HepG2 (cell line): ENCODE results near the gene TFEB. TPM values are rescaled to one million over a fixed set of nuclear protein-coding genes. Genes with fewer than 3 reads are reported as not detected.

ENCODE experiments used
- NR2F1 ChIP-seq, 2 experiments: fragments of 450-650 bp in 1 of 2; formaldehyde crosslinking in 1 of 2; IDR thresholded peaks; 2 replicates each; pipeline versions ENCODE4 v1.5.0 to v1.6.1; 2016 to 2020; ENCODE audit warnings: mild to moderate bottlenecking in 1 of 2, missing compliant biosample characterization in 1 of 2, missing genetic modification reagents in 1 of 2, moderate library complexity in 1 of 2
- REXO4 ChIP-seq: sonication (generic); formaldehyde crosslinking; IDR thresholded peaks from 2 replicates; pipeline ENCODE4 v1.8.0; 2022; ENCODE audit warnings: missing genetic modification reagents, mild to moderate bottlenecking, borderline replicate concordance
- SNAPC2 ChIP-seq: sonication (generic); formaldehyde crosslinking; IDR thresholded peaks from 2 replicates; pipeline ENCODE4 v1.8.1; 2022; ENCODE audit warnings: mild to moderate bottlenecking, missing genetic modification reagents
- SP5 ChIP-seq: IDR thresholded peaks from 2 replicates; pipeline ENCODE4 v1.6.1; 2016; ENCODE audit warnings: low read depth, borderline replicate concordance
- ZFP41 ChIP-seq: sonication (generic); formaldehyde crosslinking; IDR thresholded peaks from 2 replicates; pipeline ENCODE4 v1.4.0; 2020; ENCODE audit warnings: mild to moderate bottlenecking, missing genetic modification reagents, borderline replicate concordance
- ZNF343 ChIP-seq: sonication (generic); formaldehyde crosslinking; IDR thresholded peaks from 2 replicates; pipeline ENCODE4 v1.4.0; 2020; ENCODE audit warnings: mild to moderate bottlenecking, missing genetic modification reagents
- ZNF441 ChIP-seq: sonication (generic); formaldehyde crosslinking; IDR thresholded peaks from 2 replicates; pipeline ENCODE4 v1.7.0; 2021; ENCODE audit warnings: missing genetic modification reagents, borderline replicate concordance
- ZNF776 ChIP-seq: sonication (generic); formaldehyde crosslinking; IDR thresholded peaks from 2 replicates; pipeline ENCODE4 v1.4.0; 2020; ENCODE audit warnings: mild to moderate bottlenecking, missing genetic modification reagents
- polyA plus RNA-seq, 8 experiments: library from polyadenylated mRNA; depleted of rRNA in 3 of 8; stranded (reverse) in 7 of 8; unstranded in 1 of 8; fragments of >200 nt; fragmentation: Illumina TruSeq in 4 of 8; extraction: Trizol in 4 of 8; gene quantifications; 2 replicates each; pipeline versions ENCODE4 v1.2.1 to v1.2.3, GENCODE V29; 2011 to 2016; ENCODE audit warnings: low read depth in 4 of 8, missing spikeins in 1 of 8, mixed read lengths in 1 of 8; ENCODE audit not compliant: insufficient read depth in 1 of 8
- total RNA-seq, 5 experiments: library from RNA; depleted of rRNA; stranded (reverse); fragments of >200 nt; fragmentation: Illumina TruSeq; extraction: Trizol; gene quantifications; 2 replicates each; pipeline ENCODE4 v1.2.3, GENCODE V29; 2016; ENCODE audit warnings: low read depth in 1 of 5
- TF ChIP-seq, protein P1 (sequence below): sonication (generic); formaldehyde crosslinking; IDR thresholded peaks from 2 replicates; pipeline ENCODE4 v1.4.0; 2020; ENCODE audit warnings: mild to moderate bottlenecking, low read depth, missing genetic modification reagents
- TF ChIP-seq, protein P2 (sequence below): IDR thresholded peaks from 2 replicates; pipeline ENCODE4 v1.6.1; 2016; ENCODE audit warnings: mild to moderate bottlenecking
- TF ChIP-seq, protein P3 (sequence below): sonication (generic); formaldehyde crosslinking; IDR thresholded peaks from 2 replicates; pipeline ENCODE4 v1.5.0; 2020; ENCODE audit warnings: missing genetic modification reagents, mild to moderate bottlenecking, borderline replicate concordance
- TF ChIP-seq, protein P4 (sequence below): sonication (generic); formaldehyde crosslinking; IDR thresholded peaks from 2 replicates; pipeline ENCODE4 v1.5.1; 2020; ENCODE audit warnings: missing genetic modification reagents, mild to moderate bottlenecking, borderline replicate concordance
- TF ChIP-seq, protein P5 (sequence below): sonication (generic); formaldehyde crosslinking; IDR thresholded peaks from 2 replicates; pipeline ENCODE4 v1.8.1; 2023; ENCODE audit warnings: mild to moderate bottlenecking, missing genetic modification reagents, borderline replicate concordance
- TF ChIP-seq, protein P6 (sequence below): sonication (generic); formaldehyde crosslinking; IDR thresholded peaks from one replicate; pipeline ENCODE4 v1.5.1; 2020; ENCODE audit warnings: mild to moderate bottlenecking, missing genetic modification reagents; ENCODE audit errors: not compliant biosample characterization

TFEB gene
- total and polyA plus RNA-seq, 2 of the 13 experiments (the other 11 are each of a cell fraction or from before 2014, with no cell fraction given): 13.3 to 18.7 TPM

DNA sequence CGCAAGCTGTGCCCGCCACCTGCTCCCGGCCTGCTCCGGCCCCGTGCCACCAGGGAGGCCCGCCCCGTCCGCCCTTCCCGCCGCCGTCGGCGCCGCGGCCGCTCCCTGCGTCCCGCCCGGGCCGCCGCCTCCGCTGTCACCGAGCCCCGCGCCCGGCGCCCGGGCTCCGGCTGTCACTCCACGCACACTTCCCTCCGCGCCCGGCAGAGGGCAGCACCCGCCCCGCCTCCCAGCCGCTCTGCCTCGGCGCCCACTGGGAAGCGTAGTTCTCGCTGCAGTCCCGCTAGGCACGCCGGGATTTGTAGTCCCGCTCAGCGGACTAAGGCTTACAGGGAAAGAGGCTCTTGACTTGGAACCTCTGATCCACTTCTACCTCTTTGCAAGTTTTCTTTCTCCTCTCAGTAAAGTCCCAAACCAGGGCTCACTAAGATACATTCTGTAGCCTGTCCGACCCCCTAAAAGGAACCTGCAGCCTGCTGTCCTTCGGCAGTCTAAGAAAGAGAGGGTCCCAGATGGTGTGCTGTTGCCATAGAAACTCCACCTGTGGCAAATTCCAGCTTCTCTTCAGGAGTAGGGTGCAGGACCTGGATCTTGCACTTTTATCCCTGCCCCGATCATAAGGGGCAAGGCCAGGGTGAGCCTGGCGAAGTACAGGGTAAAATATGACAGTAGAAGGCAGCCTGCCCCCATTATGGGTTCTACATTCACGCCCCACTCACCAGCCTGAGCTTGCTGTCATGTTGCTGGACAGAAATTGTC, at the start of gene TFEB (continued):
- TF ChIP-seq, protein P1, sequence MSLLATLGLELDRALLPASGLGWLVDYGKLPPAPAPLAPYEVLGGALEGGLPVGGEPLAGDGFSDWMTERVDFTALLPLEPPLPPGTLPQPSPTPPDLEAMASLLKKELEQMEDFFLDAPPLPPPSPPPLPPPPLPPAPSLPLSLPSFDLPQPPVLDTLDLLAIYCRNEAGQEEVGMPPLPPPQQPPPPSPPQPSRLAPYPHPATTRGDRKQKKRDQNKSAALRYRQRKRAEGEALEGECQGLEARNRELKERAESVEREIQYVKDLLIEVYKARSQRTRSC: no peak
- TF ChIP-seq SNAPC2 (CRISPR knock-in tag) (no peak), ZNF776 (CRISPR knock-in tag) (no peak), ZNF441 (CRISPR knock-in tag) (no peak), SP5 (CRISPR knock-in tag) (peak; percentile 72), ZFP41 (CRISPR knock-in tag) (no peak), REXO4 (no peak), ZNF343 (CRISPR knock-in tag) (no peak; the same call in 1 of the 2 replicates), NR2F1 (CRISPR knock-in tag; IDR thresholded peaks at IDR 0.05) (no peak)
- TF ChIP-seq, protein P2, sequence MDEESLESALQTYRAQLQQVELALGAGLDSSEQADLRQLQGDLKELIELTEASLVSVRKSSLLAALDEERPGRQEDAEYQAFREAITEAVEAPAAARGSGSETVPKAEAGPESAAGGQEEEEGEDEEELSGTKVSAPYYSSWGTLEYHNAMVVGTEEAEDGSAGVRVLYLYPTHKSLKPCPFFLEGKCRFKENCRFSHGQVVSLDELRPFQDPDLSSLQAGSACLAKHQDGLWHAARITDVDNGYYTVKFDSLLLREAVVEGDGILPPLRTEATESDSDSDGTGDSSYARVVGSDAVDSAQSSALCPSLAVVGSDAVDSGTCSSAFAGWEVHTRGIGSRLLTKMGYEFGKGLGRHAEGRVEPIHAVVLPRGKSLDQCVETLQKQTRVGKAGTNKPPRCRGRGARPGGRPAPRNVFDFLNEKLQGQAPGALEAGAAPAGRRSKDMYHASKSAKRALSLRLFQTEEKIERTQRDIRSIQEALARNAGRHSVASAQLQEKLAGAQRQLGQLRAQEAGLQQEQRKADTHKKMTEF (CRISPR knock-in tag): peak; percentile 87
- TF ChIP-seq, protein P3, sequence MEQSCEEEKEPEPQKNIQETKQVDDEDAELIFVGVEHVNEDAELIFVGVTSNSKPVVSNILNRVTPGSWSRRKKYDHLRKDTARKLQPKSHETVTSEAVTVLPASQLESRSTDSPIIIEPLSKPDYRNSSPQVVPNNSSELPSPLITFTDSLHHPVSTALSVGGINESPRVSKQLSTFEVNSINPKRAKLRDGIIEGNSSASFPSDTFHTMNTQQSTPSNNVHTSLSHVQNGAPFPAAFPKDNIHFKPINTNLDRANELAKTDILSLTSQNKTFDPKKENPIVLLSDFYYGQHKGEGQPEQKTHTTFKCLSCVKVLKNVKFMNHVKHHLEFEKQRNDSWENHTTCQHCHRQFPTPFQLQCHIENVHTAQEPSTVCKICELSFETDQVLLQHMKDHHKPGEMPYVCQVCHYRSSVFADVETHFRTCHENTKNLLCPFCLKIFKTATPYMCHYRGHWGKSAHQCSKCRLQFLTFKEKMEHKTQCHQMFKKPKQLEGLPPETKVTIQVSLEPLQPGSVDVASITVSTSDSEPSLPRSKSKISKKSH (CRISPR knock-in tag): no peak
- TF ChIP-seq, protein P4, sequence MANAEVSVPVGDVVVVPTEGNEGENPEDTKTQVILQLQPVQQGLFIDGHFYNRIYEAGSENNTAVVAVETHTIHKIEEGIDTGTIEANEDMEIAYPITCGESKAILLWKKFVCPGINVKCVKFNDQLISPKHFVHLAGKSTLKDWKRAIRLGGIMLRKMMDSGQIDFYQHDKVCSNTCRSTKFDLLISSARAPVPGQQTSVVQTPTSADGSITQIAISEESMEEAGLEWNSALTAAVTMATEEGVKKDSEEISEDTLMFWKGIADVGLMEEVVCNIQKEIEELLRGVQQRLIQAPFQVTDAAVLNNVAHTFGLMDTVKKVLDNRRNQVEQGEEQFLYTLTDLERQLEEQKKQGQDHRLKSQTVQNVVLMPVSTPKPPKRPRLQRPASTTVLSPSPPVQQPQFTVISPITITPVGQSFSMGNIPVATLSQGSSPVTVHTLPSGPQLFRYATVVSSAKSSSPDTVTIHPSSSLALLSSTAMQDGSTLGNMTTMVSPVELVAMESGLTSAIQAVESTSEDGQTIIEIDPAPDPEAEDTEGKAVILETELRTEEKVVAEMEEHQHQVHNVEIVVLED (CRISPR knock-in tag): peak; percentile 85
- TF ChIP-seq, protein P5, sequence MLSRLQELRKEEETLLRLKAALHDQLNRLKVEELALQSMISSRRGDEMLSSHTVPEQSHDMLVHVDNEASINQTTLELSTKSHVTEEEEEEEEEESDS: no peak
- TF ChIP-seq, protein P6, sequence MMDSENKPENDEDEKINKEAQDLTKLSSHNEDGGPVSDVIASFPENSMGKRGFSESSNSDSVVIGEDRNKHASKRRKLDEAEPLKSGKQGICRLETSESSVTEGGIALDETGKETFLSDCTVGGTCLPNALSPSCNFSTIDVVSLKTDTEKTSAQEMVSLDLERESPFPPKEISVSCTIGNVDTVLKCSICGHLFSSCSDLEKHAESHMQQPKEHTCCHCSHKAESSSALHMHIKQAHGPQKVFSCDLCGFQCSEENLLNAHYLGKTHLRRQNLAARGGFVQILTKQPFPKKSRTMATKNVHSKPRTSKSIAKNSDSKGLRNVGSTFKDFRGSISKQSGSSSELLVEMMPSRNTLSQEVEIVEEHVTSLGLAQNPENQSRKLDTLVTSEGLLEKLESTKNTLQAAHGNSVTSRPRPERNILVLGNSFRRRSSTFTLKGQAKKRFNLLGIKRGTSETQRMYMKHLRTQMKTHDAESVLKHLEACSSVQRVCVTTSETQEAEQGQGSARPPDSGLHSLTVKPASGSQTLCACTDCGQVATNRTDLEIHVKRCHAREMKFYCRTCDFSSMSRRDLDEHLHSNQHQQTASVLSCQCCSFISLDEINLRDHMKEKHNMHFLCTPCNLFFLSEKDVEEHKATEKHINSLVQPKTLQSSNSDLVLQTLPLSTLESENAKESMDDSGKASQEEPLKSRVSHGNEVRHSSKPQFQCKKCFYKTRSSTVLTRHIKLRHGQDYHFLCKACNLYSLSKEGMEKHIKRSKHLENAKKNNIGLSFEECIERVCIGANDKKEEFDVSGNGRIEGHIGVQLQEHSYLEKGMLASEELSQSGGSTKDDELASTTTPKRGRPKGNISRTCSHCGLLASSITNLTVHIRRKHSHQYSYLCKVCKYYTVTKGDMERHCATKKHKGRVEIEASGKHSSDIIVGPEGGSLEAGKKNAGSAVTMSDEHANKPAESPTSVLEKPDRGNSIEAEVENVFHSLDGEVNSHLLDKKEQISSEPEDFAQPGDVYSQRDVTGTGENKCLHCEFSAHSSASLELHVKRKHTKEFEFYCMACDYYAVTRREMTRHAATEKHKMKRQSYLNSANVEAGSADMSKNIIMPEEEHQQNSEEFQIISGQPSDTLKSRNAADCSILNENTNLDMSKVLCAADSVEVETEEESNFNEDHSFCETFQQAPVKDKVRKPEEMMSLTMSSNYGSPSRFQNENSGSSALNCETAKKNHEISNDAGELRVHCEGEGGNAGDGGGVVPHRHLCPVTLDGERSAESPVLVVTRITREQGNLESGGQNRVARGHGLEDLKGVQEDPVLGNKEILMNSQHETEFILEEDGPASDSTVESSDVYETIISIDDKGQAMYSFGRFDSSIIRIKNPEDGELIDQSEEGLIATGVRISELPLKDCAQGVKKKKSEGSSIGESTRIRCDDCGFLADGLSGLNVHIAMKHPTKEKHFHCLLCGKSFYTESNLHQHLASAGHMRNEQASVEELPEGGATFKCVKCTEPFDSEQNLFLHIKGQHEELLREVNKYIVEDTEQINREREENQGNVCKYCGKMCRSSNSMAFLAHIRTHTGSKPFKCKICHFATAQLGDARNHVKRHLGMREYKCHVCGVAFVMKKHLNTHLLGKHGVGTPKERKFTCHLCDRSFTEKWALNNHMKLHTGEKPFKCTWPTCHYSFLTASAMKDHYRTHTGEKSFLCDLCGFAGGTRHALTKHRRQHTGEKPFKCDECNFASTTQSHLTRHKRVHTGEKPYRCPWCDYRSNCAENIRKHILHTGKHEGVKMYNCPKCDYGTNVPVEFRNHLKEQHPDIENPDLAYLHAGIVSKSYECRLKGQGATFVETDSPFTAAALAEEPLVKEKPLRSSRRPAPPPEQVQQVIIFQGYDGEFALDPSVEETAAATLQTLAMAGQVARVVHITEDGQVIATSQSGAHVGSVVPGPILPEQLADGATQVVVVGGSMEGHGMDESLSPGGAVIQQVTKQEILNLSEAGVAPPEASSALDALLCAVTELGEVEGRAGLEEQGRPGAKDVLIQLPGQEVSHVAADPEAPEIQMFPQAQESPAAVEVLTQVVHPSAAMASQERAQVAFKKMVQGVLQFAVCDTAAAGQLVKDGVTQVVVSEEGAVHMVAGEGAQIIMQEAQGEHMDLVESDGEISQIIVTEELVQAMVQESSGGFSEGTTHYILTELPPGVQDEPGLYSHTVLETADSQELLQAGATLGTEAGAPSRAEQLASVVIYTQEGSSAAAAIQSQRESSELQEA (CRISPR knock-in tag): no peak
